Memory B cell (primary cell): ENCODE results near the gene MRPS33.
"Not testable (repeated sequence)": the region's sequence is repeated elsewhere in the genome, so short reads cannot be mapped to it uniquely, and the experiment has no call there.

ENCODE experiments used
- ATAC-seq: fragments of 150-1000 bp; cut with Tn5 transposase; 2 replicates; pipeline ENCODE4 v1.10.0; 2021; ENCODE audit warnings: low read depth, mild to moderate bottlenecking, moderate library complexity
- DNase-seq, 2 donors: peaks; one replicate each; pipeline ENCODE4 v3.0.0; 2022; ENCODE audit warnings: low spot score in 2 of 2
- H3K27ac Mint-ChIP-seq: one replicate; pipeline ENCODE4 v1.8.0; 2022; ENCODE audit warnings: mild to moderate bottlenecking, moderate library complexity, mixed read lengths
- H3K27me3 Mint-ChIP-seq: one replicate; pipeline ENCODE4 v1.8.0; 2022; ENCODE audit warnings: mixed read lengths
- H3K36me3 Mint-ChIP-seq: one replicate; pipeline ENCODE4 v1.8.0; 2022; ENCODE audit warnings: mild to moderate bottlenecking, mixed read lengths
- H3K4me1 Mint-ChIP-seq: one replicate; pipeline ENCODE4 v1.8.0; 2022; ENCODE audit warnings: mixed read lengths
- H3K4me3 Mint-ChIP-seq: one replicate; pipeline ENCODE4 v1.8.0; 2022; ENCODE audit warnings: mild to moderate bottlenecking, moderate library complexity, mixed read lengths
- H3K9me3 Mint-ChIP-seq: one replicate; pipeline ENCODE4 v1.8.0; 2022; ENCODE audit warnings: mixed read lengths

The MRPS33 gene

GRCh38 chr7:140992422-140992821 is 22.3 kb downstream of the MRPS33 start:
- Mint-ChIP-seq H3K27me3 (peaks cover 3% of the 10 kb centered on the region), H3K4me3 (no peak overlapping the region), H3K4me1 (no peaks in the 10 kb centered on the region), H3K36me3 (no peaks in the 10 kb centered on the region), H3K9me3 (no peaks in the 10 kb centered on the region), H3K27ac (no peak overlapping the region)
- DNase-seq (no peak), ATAC-seq (no peak)

DNA sequence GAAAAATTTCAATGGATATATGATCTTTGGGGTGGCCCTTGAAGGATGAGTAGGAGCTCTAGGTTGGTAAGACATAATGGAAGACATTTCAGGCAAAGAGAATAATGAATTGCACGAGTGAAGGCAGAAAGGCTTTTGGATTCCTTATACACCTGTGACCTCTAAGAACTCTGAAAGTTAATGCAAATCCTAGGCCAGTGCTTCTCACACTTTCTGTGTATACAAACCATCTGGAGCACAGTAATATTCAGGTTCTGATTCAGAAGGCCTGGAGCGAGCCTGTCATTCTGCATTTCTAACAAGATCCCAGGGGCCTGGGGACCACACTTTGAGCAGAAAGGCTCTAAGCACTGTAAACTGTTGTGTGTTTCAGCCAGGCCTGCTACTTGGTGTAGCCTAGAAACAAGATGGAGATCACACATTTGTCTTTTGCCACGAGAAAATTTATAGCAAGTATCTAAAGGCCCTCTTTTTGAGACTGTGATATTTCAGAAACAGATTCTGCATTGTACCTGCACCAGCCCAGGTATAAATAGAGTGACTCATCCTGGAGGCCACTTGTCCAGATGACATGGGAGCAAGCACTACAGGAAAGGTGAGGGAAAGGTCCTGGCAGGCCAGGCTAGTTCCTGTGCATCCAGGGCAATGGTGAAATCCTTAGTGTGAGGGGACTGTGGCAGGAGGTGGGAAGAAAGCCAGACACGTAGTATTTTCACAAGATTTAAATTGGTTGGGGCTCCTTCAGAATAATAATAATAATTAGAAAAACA is 24.4 kb downstream of the MRPS33 start:
- Mint-ChIP-seq H3K4me1 (no peaks in the 10 kb centered on the region), H3K27ac (no peak overlapping the region), H3K9me3 (no peaks in the 10 kb centered on the region), H3K27me3 (peaks cover 3% of the 10 kb centered on the region), H3K4me3 (no peak overlapping the region), H3K36me3 (no peaks in the 10 kb centered on the region)
- DNase-seq (no peak), ATAC-seq (no peak)

- H3K36me3 Mint-ChIP-seq: no peaks in the 10 kb centered on the region
- peaks cover 3% of the 10 kb centered on the region for H3K27me3 Mint-ChIP-seq
- H3K27ac Mint-ChIP-seq: no peak overlapping the region
- ATAC-seq: no peak
- no peak for DNase-seq
- H3K4me1 Mint-ChIP-seq: no peaks in the 10 kb centered on the region
- no peak overlapping the region for H3K4me3 Mint-ChIP-seq
- no peaks in the 10 kb centered on the region for H3K9me3 Mint-ChIP-seq
These were observed 25.7 kb downstream of the MRPS33 start for GRCh38 chr7:140989068-140989467.

DNA sequence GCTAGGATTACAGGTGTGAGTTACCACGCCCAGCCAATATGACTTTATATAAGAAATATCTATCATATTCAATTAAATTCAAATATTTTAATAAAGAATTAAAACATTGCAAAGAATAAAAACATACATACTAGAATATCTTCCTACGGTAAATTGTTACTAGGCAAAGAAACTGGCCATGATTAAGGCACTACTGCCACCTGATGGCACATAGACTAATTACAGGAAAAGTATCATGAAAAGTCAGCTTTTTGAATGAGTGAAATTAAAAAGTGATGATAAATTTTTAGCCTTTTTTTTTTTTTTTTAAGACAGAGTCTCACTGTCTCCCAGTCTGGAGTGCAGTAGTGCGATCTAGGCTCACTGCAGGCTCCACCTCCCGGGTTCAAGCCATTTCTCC is 30.9 kb downstream of the MRPS33 start:
- H3K27me3 Mint-ChIP-seq: peaks cover 3% of the 10 kb centered on the region
- H3K9me3 Mint-ChIP-seq: no peaks in the 10 kb centered on the region
- H3K27ac Mint-ChIP-seq: no peak overlapping the region
- no peak for ATAC-seq
- no peaks in the 10 kb centered on the region for H3K36me3 Mint-ChIP-seq
- no peak overlapping the region for H3K4me3 Mint-ChIP-seq
- no peak for DNase-seq
- no peaks in the 10 kb centered on the region for H3K4me1 Mint-ChIP-seq

GRCh38 chr7:140982508-140982907 is 32.2 kb downstream of the MRPS33 start:
- Mint-ChIP-seq H3K4me3 (no peak overlapping the region), H3K9me3 (no peaks in the 10 kb centered on the region), H3K27ac (no peak overlapping the region), H3K36me3 (no peaks in the 10 kb centered on the region), H3K27me3 (peaks cover 3% of the 10 kb centered on the region), H3K4me1 (no peaks in the 10 kb centered on the region)
- DNase-seq: no peak
- peak; percentile 27 for ATAC-seq

GRCh38 chr7:140981951-140982350 is 32.8 kb downstream of the MRPS33 start:
- DNase-seq (no peak), ATAC-seq (no peak)
- no peak overlapping the region for H3K27ac Mint-ChIP-seq
- no peak overlapping the region for H3K4me3 Mint-ChIP-seq
- no peaks in the 10 kb centered on the region for H3K4me1 Mint-ChIP-seq
- no peaks in the 10 kb centered on the region for H3K9me3 Mint-ChIP-seq
- peaks cover 3% of the 10 kb centered on the region for H3K27me3 Mint-ChIP-seq
- H3K36me3 Mint-ChIP-seq: no peaks in the 10 kb centered on the region

DNA sequence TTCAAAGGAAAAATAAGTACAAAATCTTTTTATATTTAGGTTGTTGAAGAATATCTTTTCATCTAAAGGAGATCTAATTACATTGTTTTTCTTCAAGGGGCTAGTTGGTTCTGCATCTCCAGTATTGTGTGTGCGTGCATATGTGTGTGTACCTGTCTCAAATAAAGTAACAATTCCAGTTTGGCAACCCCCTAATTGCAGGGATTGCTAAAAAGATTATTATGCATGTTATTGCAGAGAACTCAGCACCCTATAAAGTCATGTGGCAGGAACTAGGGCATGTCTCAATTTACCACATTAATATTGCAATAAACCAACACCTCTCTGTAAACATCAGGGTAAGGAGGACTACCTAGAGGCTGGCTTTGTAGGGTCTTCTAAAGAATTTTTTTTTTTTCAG is 37.0 kb downstream of the MRPS33 start:
- Mint-ChIP-seq H3K36me3 (no peaks in the 10 kb centered on the region), H3K27me3 (peaks cover 5% of the 10 kb centered on the region), H3K4me3 (no peak overlapping the region), H3K9me3 (no peaks in the 10 kb centered on the region), H3K27ac (no peak overlapping the region), H3K4me1 (no peaks in the 10 kb centered on the region)
- DNase-seq (no peak), ATAC-seq (no peak)

- no peaks in the 10 kb centered on the region for H3K4me1 Mint-ChIP-seq
- H3K4me3 Mint-ChIP-seq: no peak overlapping the region
- no peak for DNase-seq
- H3K27me3 Mint-ChIP-seq: peaks cover 7% of the 10 kb centered on the region
- no peaks in the 10 kb centered on the region for H3K9me3 Mint-ChIP-seq
- ATAC-seq: no peak
- H3K36me3 Mint-ChIP-seq: no peaks in the 10 kb centered on the region
- H3K27ac Mint-ChIP-seq: no peak overlapping the region
These were observed 41.6 kb downstream of the MRPS33 start for GRCh38 chr7:140972876-140973829.

- peaks cover 7% of the 10 kb centered on the region for H3K27me3 Mint-ChIP-seq
These were observed 42.4 kb downstream of the MRPS33 start for GRCh38 chr7:140972344-140972743.

GRCh38 chr7:140967438-140967837 is 47.3 kb downstream of the MRPS33 start:
- Mint-ChIP-seq H3K27ac (no peak overlapping the region), H3K36me3 (no peaks in the 10 kb centered on the region), H3K9me3 (no peaks in the 10 kb centered on the region), H3K4me3 (no peak overlapping the region), H3K4me1 (no peaks in the 10 kb centered on the region), H3K27me3 (peaks cover 4% of the 10 kb centered on the region)
- ATAC-seq: no peak
- no peak for DNase-seq

More at GRCh38 chr7:140972344-140972743, 42.4 kb downstream of the MRPS33 start:
- no peaks in the 10 kb centered on the region for H3K36me3 Mint-ChIP-seq
- no peaks in the 10 kb centered on the region for H3K4me1 Mint-ChIP-seq
- ATAC-seq: no peak
- no peak overlapping the region for H3K27ac Mint-ChIP-seq
- DNase-seq: no peak
- no peaks in the 10 kb centered on the region for H3K9me3 Mint-ChIP-seq
- no peak overlapping the region for H3K4me3 Mint-ChIP-seq

DNA sequence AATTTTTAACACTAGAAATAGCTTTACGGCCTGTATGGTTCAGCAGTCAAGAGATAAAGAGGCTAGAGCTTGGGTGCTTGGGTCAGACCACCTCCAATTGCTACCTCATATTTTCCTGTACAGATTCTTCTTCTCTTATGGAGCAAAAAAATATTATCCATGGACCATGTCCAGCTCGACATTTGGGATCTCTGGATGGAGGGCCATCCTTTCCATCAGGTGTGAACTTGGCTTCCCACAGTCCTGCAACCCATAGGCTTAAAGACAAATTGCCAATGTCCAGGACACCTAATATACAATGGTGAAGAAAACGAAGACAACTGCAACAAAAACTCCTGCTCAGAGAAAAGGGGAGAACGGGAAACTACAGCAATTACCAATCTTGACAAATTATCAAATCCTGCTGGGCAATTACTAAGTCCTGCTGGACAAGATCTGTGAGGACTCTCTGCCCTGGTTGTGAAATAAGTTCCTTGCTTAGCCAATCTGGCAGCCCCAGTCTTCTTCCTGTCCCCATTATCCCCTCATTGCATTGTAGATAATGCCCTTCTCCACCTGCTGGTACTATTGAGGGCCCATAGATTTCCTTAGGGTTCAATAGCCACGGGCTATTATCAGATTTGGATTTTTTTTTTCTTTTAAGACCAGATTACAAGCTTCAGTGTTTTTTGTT is 48.1 kb downstream of the MRPS33 start:
- peaks cover 2% of the 10 kb centered on the region for H3K27me3 Mint-ChIP-seq
- DNase-seq (no peak), ATAC-seq (no peak)
- no peaks in the 10 kb centered on the region for H3K4me1 Mint-ChIP-seq
- H3K36me3 Mint-ChIP-seq: no peaks in the 10 kb centered on the region
- no peak overlapping the region for H3K4me3 Mint-ChIP-seq
- no peak overlapping the region for H3K27ac Mint-ChIP-seq
- H3K9me3 Mint-ChIP-seq: no peaks in the 10 kb centered on the region

DNA sequence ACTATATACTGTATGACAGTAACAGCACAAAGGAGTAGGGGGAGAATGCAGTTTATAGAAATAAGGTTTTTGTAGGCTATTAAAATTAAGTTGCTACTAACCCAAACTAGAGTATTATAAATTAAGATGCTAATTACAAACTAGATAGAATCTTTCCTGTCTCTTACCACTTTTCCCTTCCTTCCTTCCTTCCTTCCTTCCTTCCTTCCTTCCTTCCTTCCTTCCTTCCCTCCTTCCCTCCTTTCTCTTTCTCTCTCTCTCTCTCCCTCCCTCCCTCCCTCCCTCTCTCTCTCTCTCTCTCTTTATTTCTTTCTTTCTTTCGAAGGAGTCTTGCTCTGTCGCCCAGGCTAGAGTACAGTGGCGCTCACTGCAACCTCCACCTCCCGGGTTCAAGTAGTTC is 53.6 kb downstream of the MRPS33 start:
- DNase-seq (no peak), ATAC-seq (no peak)
- peaks cover 2% of the 10 kb centered on the region for H3K27me3 Mint-ChIP-seq
- H3K36me3 Mint-ChIP-seq: peaks cover 3% of the 10 kb centered on the region
- peaks cover 5% of the 10 kb centered on the region for H3K9me3 Mint-ChIP-seq
- H3K4me1 Mint-ChIP-seq: no peaks in the 10 kb centered on the region
- H3K27ac Mint-ChIP-seq: no peak overlapping the region
- H3K4me3 Mint-ChIP-seq: no peak overlapping the region

- H3K9me3 Mint-ChIP-seq, ATAC-seq, H3K4me1 Mint-ChIP-seq, DNase-seq, H3K36me3 Mint-ChIP-seq, H3K27me3 Mint-ChIP-seq, H3K4me3 Mint-ChIP-seq, H3K27ac Mint-ChIP-seq: not testable (repeated sequence)
These were observed 57.8 kb downstream of the MRPS33 start for GRCh38 chr7:140956997-140957396.
